ENCODE measurements around the gene INPPL1. TPM values are rescaled to one million over a fixed set of nuclear protein-coding genes. Genes with fewer than 3 reads are reported as not detected.
"Not testable (repeated sequence)": the region's sequence is repeated elsewhere in the genome, so short reads cannot be mapped to it uniquely, and the experiment has no call there.

Gene INPPL1
- total RNA-seq, 4 donors from 2014 or later, result 47.6 to 65.1 (median 57.6) TPM

- no peak for DNase-seq (ENCODE audit: low spot score)
- no peak for TF ChIP-seq CTCF (IDR thresholded peaks at IDR 0.05)
- no peak for ATAC-seq (ENCODE audit: low FRiP score)
These were observed 36.3 kb upstream of the INPPL1 start for GRCh38 chr11:72188267-72188666.

- ATAC-seq (ENCODE audit: low FRiP score) (no peak), DNase-seq (ENCODE audit: low spot score) (no peak)
- TF ChIP-seq CTCF (IDR thresholded peaks at IDR 0.05), result no peak
These were observed 34.9 kb upstream of the INPPL1 start for GRCh38 chr11:72189455-72190250.

GRCh38 chr11:72190631-72191071 lies 33.9 kb upstream of the INPPL1 start:
- TF ChIP-seq CTCF (IDR thresholded peaks at IDR 0.05), result no peak
- no peak for ATAC-seq (ENCODE audit: low FRiP score)

GRCh38 chr11:72191961-72192381 lies 32.6 kb upstream of the INPPL1 start, which contains the start of gene FOLR1:
Gene FOLR1, plus strand, starts transcription at chr11:72192140. Its CDS starts 34 bp downstream, at chr11:72192174.
- TF ChIP-seq CTCF (IDR thresholded peaks at IDR 0.05), result no peak
- DNase-seq (ENCODE audit: low spot score), result no peak
- ATAC-seq (ENCODE audit: low FRiP score), result no peak

More at GRCh38 chr11:72190631-72191071, 33.9 kb upstream of the INPPL1 start:
- DNase-seq (ENCODE audit: low spot score), result no peak

- no peak for TF ChIP-seq CTCF (IDR thresholded peaks at IDR 0.05)
- DNase-seq (ENCODE audit: low spot score) (no peak), ATAC-seq (ENCODE audit: low FRiP score) (no peak)
These were observed 28.9 kb upstream of the INPPL1 start for GRCh38 chr11:72195518-72196270.

GRCh38 chr11:72201445-72201844 lies 23.1 kb upstream of the INPPL1 start:
- ATAC-seq (ENCODE audit: low FRiP score), result not testable (repeated sequence)

GRCh38 chr11:72202571-72202970 lies 22.0 kb upstream of the INPPL1 start:
- no peak for DNase-seq (ENCODE audit: low spot score)
- ATAC-seq (ENCODE audit: low FRiP score), result no peak
- TF ChIP-seq CTCF (IDR thresholded peaks at IDR 0.05), result no peak

More at GRCh38 chr11:72201445-72201844, 23.1 kb upstream of the INPPL1 start:
- not testable (repeated sequence) for DNase-seq (ENCODE audit: low spot score)
